Right ventricle myocardium superior (tissue), 1 donor: Measurements from ENCODE around the gene NR5A2. TPM values are rescaled to one million over a fixed set of nuclear protein-coding genes. Genes with fewer than 3 reads are reported as not detected.

Source experiments
- ATAC-seq: fragments of 200-7000 bp; cut with Tn5 transposase; one replicate; pipeline ENCODE4 v1.9.1; 2020; ENCODE audit warnings: mild to moderate bottlenecking; ENCODE audit not compliant: poor library complexity
- DNase-seq: peaks from one replicate; pipeline ENCODE4 v3.0.0-alpha.2; 2020
- intact Hi-C: fragments of 100-400 bp; cut with DNase I; formaldehyde crosslinking; loops from one replicate; pipeline ENCODE4 v1.11.2; 2022
- total RNA-seq: library from RNA; stranded (reverse); fragmentation: NEBNext Ultra II Directional; extraction: Animal tissue kit (Norgen Biotek cat#: 25700); gene quantifications from one replicate; pipeline ENCODE4 v1.2.1, GENCODE V29; 2021
- donor health status: DM: no; HTN: yes; CAD: no; lungs with severe emphysema.

Gene NR5A2
- total RNA-seq, 1 donor from 2014 or later = 1.7 TPM

- DNase-seq (no peak), ATAC-seq (peak; percentile 53)
- intact Hi-C loops = no loop called here
These were observed 76.6 kb downstream of the NR5A2 start for GRCh38 chr1:200103966-200104583.

GRCh38 chr1:200107004-200107470 lies 79.5 kb downstream of the NR5A2 start:
- ATAC-seq (no peak), DNase-seq (no peak)
- intact Hi-C loops = no loop called here

GRCh38 chr1:200108659-200109058 lies 81.1 kb downstream of the NR5A2 start:
- DNase-seq (no peak), ATAC-seq (no peak)
- intact Hi-C loops = no loop called here

- no peak for ATAC-seq
These were observed 84.8 kb downstream of the NR5A2 start for GRCh38 chr1:200112290-200112689.

GRCh38 chr1:200115532-200115931 lies 88.0 kb downstream of the NR5A2 start:
- intact Hi-C loops = no loop called here
- no peak for ATAC-seq
- no peak for DNase-seq

More at GRCh38 chr1:200112290-200112689, 84.8 kb downstream of the NR5A2 start:
- no peak for DNase-seq
- intact Hi-C loops = no loop called here

GRCh38 chr1:200116324-200116723 lies 88.8 kb downstream of the NR5A2 start:
- intact Hi-C loops = no loop called here
- DNase-seq = no peak
- no peak for ATAC-seq

GRCh38 chr1:200118779-200119505 lies 91.4 kb downstream of the NR5A2 start:
- intact Hi-C loops = no loop called here
- no peak for DNase-seq
- no peak for ATAC-seq

GRCh38 chr1:200121421-200121820 lies 93.9 kb downstream of the NR5A2 start:
- DNase-seq = no peak
- no peak for ATAC-seq
- intact Hi-C loops = no loop called here

- intact Hi-C loops = no loop called here
- DNase-seq (no peak), ATAC-seq (no peak)
These were observed 96.8 kb downstream of the NR5A2 start for GRCh38 chr1:200124309-200124708.

- intact Hi-C loops = no loop called here
- ATAC-seq = no peak
- no peak for DNase-seq
These were observed 100.6 kb downstream of the NR5A2 start for GRCh38 chr1:200128081-200128480.

- DNase-seq = no peak
- ATAC-seq = no peak
- intact Hi-C loops = no loop called here
These were observed 101.7 kb downstream of the NR5A2 start for GRCh38 chr1:200128944-200129879.

- DNase-seq (no peak), ATAC-seq (no peak)
- intact Hi-C loops = no loop called here
These were observed 103.0 kb downstream of the NR5A2 start for GRCh38 chr1:200130552-200130951.

GRCh38 chr1:200131551-200132125 lies 104.1 kb downstream of the NR5A2 start:
- ATAC-seq (no peak), DNase-seq (no peak)
- intact Hi-C loops = no loop called here

- DNase-seq (no peak), ATAC-seq (no peak)
- intact Hi-C loops = no loop called here
These were observed 105.6 kb downstream of the NR5A2 start for GRCh38 chr1:200133123-200133522.

GRCh38 chr1:200134116-200134515 lies 106.6 kb downstream of the NR5A2 start:
- DNase-seq = no peak
- ATAC-seq = no peak
- intact Hi-C loops = no loop called here

- DNase-seq (no peak), ATAC-seq (no peak)
- intact Hi-C loops = no loop called here
These were observed 108.9 kb downstream of the NR5A2 start for GRCh38 chr1:200136384-200136783.

GRCh38 chr1:200139661-200140250 lies 112.2 kb downstream of the NR5A2 start:
- intact Hi-C loops = loop anchor here (10.0 kb wide), 1 partner anchor 105 kb away; no protein-coding TSS in a partner anchor
- DNase-seq = no peak
- ATAC-seq = no peak

- intact Hi-C loops = loop anchor here (10.0 kb wide), 1 partner anchor 109 kb away; no protein-coding TSS in a partner anchor
- no peak for ATAC-seq
These were observed 115.8 kb downstream of the NR5A2 start for GRCh38 chr1:200143347-200143746.

More at GRCh38 chr1:200143347-200143746, 115.8 kb downstream of the NR5A2 start:
- DNase-seq = no peak
